ACHN (cell line): Measurements from ENCODE around the gene CTDNEP1.

Source experiments
- DNase-seq: peaks from one replicate; pipeline ENCODE4 v3.0.0-alpha.2; 2015
- in situ Hi-C: cut with HindIII; loops from 2 replicates; pipeline ENCODE4 v1.10.0; 2017; ENCODE audit warnings: low sequenced_read_pairs, low pct_ligation_motif_present, low pct_unique_long_range_greater_than_20kb

Gene CTDNEP1

DNA sequence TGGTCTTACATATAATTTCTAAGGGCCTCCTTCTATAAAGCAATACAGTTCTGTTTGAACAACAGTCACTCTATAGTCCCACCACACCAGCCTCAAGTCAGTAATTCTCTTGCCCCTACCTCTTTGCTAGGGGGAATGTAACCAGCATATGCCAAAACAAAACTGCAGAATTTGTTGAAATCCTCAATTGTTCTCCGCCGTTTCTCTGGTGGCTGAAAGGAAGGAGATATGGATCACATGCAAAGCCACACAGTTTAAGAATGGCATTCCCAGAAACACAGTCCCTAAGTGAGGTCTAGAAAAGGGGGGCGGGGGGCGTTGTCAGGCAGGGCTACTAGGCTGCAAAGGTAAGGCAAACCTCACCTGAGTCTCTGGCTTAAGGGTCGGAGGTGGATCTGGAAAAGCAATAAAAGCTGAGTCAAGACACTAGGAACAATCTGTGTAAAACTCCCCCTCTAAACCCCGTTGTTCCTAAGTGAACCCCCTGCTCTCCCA is 14.2 kb downstream of the CTDNEP1 start:
- DNase-seq, result no peak
- in situ Hi-C loops, result no loop called here

DNA sequence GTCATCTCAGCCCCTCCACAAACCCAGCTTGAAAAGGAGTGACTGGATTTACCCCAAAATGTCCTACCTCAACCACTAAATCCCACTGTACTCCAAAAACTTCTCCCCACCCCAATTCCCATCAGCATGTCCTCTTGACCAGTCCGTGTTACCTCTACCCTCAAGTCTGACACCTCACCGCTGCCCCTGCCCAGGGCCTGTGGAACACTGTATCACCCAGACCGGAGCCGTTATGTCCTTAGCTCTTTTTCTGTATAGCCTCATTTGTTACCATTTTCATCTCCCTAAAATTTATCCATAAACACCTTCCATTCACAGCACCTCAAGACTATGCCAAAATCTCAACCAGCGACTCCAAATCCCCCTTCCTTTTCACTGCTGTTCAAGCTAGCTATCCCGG is 14.7 kb downstream of the CTDNEP1 start:
- in situ Hi-C loops, result no loop called here
- DNase-seq, result no peak

DNA sequence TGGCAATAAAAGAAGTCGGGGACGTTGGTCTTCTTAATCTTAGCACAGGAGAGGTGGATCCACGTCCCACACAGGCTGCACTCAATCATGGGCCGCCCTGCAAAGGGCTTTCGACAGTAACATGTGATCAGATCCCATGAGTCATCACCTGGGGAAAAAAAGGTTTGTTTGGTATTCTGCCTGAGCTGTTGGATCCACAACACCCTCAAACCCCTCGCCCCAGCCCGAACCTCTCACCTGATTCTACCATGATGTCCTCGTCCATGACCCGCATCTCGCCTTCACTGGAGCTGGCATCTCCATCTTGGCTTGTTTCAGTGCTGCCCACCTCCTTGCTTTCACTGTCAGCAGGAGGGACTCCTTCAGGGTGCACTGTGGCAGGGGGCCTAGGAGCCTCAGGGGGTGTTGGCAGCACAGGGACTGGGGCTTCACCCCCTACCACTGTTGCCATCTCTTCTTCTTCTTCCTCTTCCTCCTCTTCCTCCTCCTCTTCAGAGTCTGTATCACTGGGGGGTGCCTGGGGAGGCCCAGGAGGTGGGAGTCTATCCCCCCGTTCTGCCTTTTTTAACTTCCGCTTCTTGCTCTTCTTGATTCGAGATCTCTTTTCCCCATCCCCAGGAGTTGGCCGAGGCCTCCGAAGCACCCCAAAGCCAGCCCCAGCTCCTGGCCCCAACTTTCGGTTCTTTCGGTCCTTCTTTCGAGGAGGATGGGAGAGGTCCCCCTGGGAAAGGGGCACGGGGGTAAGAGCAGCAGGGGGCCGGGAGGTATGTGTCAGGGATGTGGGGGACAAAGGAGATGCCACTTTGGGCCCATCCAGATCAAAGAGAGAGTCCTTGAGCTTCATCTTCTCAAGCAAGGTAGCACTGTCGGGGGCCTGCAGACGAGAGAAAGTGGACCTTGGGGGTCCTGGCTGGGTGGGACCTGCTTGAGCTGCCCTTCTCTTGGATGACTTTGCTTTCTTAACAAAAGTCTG is 15.6 kb downstream of the CTDNEP1 start:
- DNase-seq, result peak; percentile 41
- in situ Hi-C loops, result no loop called here

GRCh38 chr17:7234083-7234951 is 17.2 kb downstream of the CTDNEP1 start, which contains the start of gene DVL2:
DVL2 (minus strand) TSS chr17:7234517; CDS start chr17:7234262, 255 bp downstream.
- in situ Hi-C loops, result no loop called here
- DNase-seq, result peak; percentile 96

DNA sequence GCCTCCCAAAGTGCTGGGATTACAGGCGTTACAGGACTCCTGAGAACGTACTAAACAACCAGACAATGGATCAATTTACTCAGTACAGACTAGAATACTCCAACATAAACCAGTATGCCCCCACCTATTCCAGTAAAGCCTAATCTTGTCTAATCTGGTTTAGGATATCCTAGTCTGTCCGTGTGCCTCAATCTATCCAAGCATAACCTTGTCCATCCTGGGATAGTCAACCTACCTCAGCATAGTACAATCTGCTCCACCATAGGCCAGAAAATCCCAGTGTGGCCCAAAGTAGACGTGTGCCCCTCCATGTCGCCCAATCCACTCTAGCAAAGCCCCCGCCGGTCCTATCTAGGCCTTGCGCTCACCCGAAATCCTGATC is 17.8 kb downstream of the CTDNEP1 start:
- DNase-seq, result no peak
- in situ Hi-C loops, result no loop called here

GRCh38 chr17:7232114-7232513 is 19.4 kb downstream of the CTDNEP1 start:
- DNase-seq, result no peak
- in situ Hi-C loops, result no loop called here

DNA sequence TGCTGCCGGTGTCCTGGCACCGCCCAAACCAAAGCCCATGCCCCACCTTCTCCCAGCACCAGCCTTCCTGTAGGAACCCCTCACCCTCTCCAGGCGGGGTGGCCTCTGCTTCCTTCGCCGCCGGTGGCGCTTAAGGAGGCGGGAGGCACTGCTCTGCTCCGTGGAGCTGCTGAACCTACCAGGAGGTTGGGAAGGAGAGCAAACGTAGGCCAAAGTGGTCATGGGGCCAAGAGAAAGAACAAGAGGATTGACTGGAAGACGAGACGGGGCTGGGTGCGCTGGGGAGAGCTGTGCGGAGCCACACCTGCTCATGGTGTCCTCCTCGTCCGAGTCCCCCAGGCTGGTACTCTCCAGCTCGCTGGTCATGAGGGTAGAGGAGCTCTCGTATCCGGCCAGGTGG is 22.0 kb downstream of the CTDNEP1 start:
- in situ Hi-C loops, result no loop called here
- DNase-seq, result no peak

DNA sequence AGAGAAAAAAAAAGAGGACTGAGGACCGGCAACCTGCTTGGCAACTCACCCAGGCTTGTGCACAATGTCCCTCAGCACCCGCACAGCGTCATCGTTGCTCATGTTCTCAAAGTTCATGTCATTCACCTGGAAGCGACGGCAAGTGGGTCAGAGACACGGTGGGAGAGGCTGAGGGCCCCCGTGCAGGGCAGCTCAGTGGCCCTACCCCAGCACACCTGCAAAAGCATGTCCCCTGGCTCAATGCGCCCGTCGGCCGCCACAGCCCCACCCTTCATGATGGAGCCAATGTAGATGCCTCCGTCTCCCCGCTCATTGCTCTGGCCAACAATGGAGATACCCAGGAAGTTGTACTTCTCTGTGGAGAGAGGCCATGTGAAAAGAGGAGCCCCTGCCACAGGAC is 22.6 kb downstream of the CTDNEP1 start:
- in situ Hi-C loops, result no loop called here
- DNase-seq, result no peak

GRCh38 chr17:7226721-7227710 is 24.5 kb downstream of the CTDNEP1 start:
- DNase-seq, result no peak
- in situ Hi-C loops, result no loop called here

GRCh38 chr17:7225711-7226331 is 25.7 kb downstream of the CTDNEP1 start:
- in situ Hi-C loops, result no loop called here
- no peak for DNase-seq

DNA sequence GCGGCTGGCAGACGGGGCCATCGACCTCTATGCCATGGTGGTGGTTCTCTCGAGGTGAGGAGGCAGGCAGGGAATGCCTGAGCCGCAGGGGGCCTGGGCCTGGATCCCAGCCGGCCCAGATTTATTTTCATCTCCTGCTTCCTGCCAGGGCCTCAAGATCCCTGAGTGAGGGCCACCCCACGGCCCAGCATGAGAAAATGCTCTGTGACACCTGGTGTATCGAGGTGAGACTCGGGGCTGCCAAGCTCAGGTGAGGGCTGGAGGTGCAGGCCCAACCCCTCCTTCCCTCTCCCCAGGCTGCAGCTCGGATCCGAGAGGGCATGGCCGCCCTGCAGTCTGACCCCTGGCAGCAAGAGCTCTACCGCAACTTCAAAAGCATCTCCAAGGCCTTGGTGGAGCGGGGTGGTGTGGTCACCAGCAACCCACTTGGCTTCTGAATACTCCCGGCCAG is 26.8 kb downstream of the CTDNEP1 start:
- in situ Hi-C loops, result no loop called here
- no peak for DNase-seq

- DNase-seq, result no peak
- in situ Hi-C loops, result no loop called here
Observed at GRCh38 chr17:7224110-7224509, 27.4 kb downstream of the CTDNEP1 start.

GRCh38 chr17:7223375-7223774 is 28.2 kb downstream of the CTDNEP1 start:
- in situ Hi-C loops, result no loop called here
- DNase-seq, result no peak

DNA sequence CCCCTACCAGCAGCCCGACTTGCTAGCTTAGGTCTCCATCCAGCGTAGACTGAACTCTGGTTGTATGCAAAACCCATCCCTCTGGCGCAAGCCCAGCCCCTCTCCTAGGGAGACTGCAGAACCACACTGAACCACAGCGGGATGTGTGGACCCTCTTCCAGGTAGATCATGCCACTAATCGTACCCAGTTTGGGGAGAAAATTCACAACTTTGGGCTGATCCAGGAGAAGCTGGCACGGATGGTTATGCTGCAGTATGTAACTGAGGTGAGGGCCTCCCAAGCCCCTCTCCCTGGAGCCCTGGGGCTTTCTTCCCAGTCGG is 28.6 kb downstream of the CTDNEP1 start:
- in situ Hi-C loops, result no loop called here
- no peak for DNase-seq

DNA sequence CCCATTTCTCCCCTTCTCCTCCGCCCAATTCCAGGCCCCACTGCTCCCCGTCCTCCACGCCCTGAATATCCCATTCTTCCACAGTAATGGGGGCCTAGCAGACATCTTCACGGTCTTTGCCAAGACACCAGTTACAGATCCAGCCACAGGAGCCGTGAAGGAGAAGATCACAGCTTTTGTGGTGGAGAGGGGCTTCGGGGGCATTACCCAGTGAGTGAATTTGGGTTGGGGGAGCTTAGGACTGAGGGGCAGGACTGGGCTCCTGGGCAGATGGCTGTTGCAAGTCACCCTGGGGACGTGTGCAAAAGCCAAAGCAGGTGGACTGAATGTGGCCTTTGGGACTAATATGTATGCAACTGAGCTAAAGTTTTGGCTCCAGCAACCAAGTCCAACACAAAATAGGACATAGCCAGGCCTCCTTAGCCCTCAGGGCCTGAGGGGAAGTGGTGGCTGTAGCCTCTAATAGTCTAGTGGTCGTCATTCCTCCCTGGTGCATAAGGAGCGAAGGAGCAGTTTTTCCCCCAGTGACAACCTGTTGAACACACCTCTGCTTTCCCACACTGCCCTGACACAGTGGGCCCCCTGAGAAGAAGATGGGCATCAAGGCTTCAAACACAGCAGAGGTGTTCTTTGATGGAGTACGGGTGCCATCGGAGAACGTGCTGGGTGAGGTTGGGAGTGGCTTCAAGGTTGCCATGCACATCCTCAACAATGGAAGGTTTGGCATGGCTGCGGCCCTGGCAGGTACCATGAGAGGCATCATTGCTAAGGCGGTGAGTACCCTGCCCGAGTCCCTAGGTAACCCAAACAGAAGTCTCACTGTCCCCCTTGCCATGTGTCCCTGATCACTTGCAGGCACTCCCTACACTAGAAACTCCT is 29.2 kb downstream of the CTDNEP1 start:
- no peak for DNase-seq
- in situ Hi-C loops, result no loop called here

DNA sequence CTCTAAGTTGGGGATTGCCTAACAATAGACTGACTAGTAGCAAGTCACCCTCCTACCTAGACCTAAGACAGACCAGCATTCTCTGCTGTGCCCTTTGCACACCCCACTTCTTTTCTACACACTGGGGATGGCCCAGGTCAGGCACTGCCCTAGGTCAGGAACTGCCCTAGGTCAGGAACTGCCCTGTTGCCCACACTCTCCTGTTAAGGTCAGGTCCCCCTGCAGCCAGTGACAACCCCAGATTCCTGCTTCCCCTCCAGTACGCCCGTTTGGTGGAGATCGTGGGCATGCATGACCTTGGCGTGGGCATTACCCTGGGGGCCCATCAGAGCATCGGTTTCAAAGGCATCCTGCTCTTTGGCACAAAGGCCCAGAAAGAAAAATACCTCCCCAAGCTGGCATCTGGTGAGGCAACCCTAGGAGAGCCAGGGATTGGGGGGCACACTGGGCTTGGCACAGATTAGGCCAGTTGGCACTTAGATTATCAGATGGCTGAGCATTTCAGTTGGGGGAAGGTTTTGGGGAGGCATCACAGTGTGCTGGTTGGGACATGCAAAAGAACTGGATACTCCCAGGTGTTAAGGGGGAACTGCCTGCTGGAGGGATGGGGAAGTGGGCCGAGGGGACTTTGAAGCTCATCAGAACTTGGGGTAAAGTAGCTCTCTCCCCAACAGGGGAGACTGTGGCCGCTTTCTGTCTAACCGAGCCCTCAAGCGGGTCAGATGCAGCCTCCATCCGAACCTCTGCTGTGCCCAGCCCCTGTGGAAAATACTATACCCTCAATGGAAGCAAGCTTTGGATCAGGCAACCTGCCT is 30.0 kb downstream of the CTDNEP1 start:
- in situ Hi-C loops, result no loop called here

More for the DNA sequence above, 30.0 kb downstream of the CTDNEP1 start:
- DNase-seq, result no peak
